Mucosa of descending colon (tissue), 3 donors: ENCODE measurements around the gene MLLT1. TPM values are rescaled to one million over a fixed set of nuclear protein-coding genes. Genes with fewer than 3 reads are reported as not detected.

Experiments
- ATAC-seq: fragments of 200-7000 bp; cut with Tn5 transposase; one replicate; pipeline ENCODE4 v1.9.1; 2020; ENCODE audit warnings: mild to moderate bottlenecking, moderate library complexity
- DNase-seq, 3 donors: peaks; one replicate each; pipeline ENCODE4 v3.0.0-alpha.2; 2020
- H3K36me3 ChIP-seq: fragments of 200-600 bp; one replicate; pipeline ENCODE4 v1.8.0; 2021; ENCODE audit warnings: low read depth, mild to moderate bottlenecking
- H3K4me1 ChIP-seq: fragments of 200-600 bp; one replicate; pipeline ENCODE4 v1.8.0; 2021; ENCODE audit warnings: low read depth, mild to moderate bottlenecking
- H3K4me3 ChIP-seq: fragments of 200-600 bp; one replicate; pipeline ENCODE4 v1.8.0; 2021; ENCODE audit warnings: mild to moderate bottlenecking
- H3K9me3 ChIP-seq: fragments of 200-600 bp; one replicate; pipeline ENCODE4 v1.8.0; 2021; ENCODE audit warnings: mild to moderate bottlenecking
- intact Hi-C, 2 donors: fragments of 100-400 bp; cut with DNase I in 1 of 2; cut with micrococcal nuclease in 1 of 2; formaldehyde crosslinking; loops; one replicate each; pipeline versions ENCODE4 v1.11.0 to v1.11.1; 2022; cut with DNase I, micrococcal nuclease
- total RNA-seq, 3 donors: library from RNA; stranded (reverse); fragmentation: NEBNext Ultra II Directional in 2 of 3; extraction: Animal tissue kit (Norgen Biotek cat#: 25700) in 2 of 3; gene quantifications; one replicate each; pipeline versions ENCODE4 v1.2.1 to v1.2.4, GENCODE V29; 2021 to 2023
- TF ChIP-seq, protein P1 (sequence below): fragments of 200-600 bp; IDR thresholded peaks from one replicate; pipeline ENCODE4 v1.8.0; 2022; ENCODE audit warnings: antibody characterized with exemption, mild to moderate bottlenecking
- donor health status: DM: no; HTN: no; CAD: no; lungs with moderate emphysema.
- donor health status: DM: no; HTN: no; CAD: no.
- donor health status: DM: no; HTN: yes; CAD: no.

MLLT1 gene
- total RNA-seq, 3 donors from 2014 or later: 32.5 to 75.3 (median 33.7) TPM

DNA sequence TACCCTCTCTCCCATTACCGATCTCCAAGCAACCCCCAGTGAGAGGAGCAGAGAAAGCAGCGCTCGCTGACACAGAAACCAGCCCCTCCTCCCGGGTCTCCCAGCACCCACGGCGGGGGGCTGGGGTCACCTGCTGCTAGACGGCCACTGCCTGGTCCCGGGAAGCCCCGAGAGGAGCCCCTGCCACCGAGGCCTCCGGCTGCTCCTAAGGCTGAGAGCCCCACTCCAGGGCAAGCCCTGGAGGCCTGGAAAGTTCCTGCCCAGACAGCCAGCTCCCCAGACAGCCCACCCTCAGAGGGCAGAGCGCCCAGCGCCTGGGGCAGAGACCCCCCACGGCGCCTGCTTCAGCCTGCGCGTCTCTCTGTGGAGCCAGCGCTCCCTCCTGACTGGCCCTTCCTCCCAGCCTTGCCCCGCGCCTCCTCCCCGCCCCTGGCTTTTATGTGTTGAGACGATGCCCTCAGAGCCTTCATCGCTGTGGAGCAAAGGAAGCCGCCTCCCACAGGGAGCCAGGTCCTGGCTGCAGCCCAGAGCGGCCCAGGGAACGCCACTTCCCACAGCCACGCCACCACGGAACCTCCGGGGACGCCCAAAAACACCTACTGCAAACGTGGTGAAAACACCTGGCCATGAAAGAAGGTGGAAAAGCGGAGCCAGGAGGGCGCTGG lies 51.1 kb downstream of the MLLT1 start:
- peaks cover 3% of the 10 kb centered on the region for H3K4me1 ChIP-seq
- H3K36me3 ChIP-seq: no peaks in the 10 kb centered on the region
- H3K9me3 ChIP-seq: no peaks in the 10 kb centered on the region
- DNase-seq (no peak), ATAC-seq (no peak)
- H3K4me3 ChIP-seq: no peak overlapping the region
- TF ChIP-seq, protein P1, sequence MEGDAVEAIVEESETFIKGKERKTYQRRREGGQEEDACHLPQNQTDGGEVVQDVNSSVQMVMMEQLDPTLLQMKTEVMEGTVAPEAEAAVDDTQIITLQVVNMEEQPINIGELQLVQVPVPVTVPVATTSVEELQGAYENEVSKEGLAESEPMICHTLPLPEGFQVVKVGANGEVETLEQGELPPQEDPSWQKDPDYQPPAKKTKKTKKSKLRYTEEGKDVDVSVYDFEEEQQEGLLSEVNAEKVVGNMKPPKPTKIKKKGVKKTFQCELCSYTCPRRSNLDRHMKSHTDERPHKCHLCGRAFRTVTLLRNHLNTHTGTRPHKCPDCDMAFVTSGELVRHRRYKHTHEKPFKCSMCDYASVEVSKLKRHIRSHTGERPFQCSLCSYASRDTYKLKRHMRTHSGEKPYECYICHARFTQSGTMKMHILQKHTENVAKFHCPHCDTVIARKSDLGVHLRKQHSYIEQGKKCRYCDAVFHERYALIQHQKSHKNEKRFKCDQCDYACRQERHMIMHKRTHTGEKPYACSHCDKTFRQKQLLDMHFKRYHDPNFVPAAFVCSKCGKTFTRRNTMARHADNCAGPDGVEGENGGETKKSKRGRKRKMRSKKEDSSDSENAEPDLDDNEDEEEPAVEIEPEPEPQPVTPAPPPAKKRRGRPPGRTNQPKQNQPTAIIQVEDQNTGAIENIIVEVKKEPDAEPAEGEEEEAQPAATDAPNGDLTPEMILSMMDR: no peak
- intact Hi-C loops: no loop called here

DNA sequence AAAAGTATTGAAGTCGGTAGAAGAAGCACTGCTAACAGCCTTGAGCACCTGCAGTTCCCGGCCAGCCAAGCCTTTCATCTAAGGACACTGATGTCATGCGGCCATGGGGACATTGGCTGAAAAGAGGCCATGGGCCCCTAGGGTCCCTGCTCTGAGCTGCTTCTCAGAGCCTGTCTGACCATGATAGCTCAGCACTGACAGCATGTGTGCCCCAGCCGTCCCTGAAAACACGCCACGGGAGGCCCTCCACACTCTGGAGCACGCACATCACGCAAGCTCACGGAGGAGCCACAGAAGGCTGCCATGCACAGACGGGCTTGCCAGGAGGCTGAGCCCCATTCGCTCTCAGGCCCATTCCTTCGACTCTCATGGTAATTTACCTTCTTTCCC lies 51.8 kb downstream of the MLLT1 start:
- intact Hi-C loops: no loop called here
- no peaks in the 10 kb centered on the region for H3K36me3 ChIP-seq
- no peak for ATAC-seq
- H3K4me1 ChIP-seq: no peaks in the 10 kb centered on the region
- no peak for DNase-seq
- H3K9me3 ChIP-seq: no peaks in the 10 kb centered on the region
- TF ChIP-seq, protein P1: no peak
- no peak overlapping the region for H3K4me3 ChIP-seq

DNA sequence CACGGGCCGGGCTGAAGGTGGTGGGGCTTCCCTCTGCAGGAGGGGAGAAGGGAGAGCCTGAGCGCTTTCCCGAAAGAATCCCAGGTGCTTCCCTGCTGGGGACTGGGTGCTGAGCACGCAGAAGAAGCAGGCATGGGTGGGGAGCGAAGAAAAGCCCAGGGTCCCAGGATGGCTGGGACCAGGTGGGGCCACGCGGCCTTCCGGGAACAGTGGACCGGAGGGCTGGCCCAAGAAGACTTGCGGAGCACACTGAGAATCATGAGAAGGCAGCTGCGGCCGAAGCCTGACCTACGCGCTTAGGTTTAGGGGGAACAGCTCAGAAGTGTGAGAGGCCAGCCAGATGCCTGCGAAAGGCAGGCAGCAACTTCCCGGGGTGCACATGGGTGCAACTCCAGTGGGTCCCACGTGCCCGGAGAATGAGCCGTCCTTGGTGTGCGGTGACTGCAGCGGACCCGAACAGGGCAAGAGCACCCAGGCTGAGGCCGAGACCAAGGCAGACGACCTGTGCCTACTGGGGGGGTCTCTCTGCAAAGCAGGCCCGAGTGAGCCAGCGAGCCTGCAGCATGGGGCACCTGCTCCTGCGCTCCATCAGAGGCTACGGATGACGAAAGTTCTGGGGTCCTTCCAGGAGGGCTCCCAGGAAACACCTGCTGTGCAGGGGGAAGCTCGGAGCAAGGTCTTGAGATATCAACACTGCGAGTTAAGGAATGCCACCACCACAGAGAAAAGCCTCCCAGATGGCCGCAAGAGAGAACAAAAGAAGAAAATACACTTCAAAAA lies 52.4 kb downstream of the MLLT1 start:
- intact Hi-C loops: no loop called here
- Histone ChIP-seq H3K4me3 (no peak overlapping the region), H3K36me3 (no peaks in the 10 kb centered on the region), H3K4me1 (no peaks in the 10 kb centered on the region), H3K9me3 (no peaks in the 10 kb centered on the region)
- DNase-seq: no peak
- TF ChIP-seq, protein P1: no peak
- ATAC-seq: no peak

DNA sequence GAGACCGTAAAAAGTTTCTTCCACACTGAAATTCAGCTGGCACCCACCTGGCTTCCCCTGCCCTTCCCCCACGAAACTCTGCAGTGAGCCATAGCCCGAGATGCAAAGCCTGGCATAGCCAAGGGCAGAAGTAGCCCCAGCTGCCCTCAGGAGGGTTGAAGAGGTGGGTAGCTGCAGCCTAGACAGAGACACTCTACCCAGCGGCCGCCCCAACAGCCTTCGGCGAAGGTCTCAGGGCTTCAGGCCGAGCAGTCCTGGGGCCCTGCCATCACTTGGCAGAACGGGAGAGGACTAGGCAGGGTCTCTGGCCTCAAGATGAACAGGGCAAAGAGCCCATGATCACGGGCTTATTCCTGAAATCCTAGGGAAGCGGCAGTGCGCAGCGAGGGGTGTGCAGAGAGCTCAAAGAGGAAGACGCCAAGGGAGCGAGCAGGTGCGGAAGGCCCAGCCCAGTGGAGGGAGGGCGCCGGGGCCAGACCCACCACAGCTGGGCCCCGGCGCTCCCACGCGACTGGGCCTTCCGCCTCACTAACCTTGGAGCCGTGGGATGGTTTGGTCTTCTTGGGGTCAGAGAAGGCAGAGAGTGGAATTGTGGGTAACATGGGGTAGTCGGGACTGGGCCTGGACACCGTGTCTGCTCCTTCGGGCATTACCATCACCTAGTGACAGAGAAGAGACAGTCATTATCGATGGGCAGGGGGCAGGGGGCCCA lies 53.2 kb downstream of the MLLT1 start:
- DNase-seq: no peak
- intact Hi-C loops: no loop called here
- H3K4me3 ChIP-seq: no peak overlapping the region
- no peaks in the 10 kb centered on the region for H3K4me1 ChIP-seq
- ATAC-seq: no peak
- TF ChIP-seq, protein P1: no peak
- H3K36me3 ChIP-seq: no peaks in the 10 kb centered on the region
- no peaks in the 10 kb centered on the region for H3K9me3 ChIP-seq

DNA sequence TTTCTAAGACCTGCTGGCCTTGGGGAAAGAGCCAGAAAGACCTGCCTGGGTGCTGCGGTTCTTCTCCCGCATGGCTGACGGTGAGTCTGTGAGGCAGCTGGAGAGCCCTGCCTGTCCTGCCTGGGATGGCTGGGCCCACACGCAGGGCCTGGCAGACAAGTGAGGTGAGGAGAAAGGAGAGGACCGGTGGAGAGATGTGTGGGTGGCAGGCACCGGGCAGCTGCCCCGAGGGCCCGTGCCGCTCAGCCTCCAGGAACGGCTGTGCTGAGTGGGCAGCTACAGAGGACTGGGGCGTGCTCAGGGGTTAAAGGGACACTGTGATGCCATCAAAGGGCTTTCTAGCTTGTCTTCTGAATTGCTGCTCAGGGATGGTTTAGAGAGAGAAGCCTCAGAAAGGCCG lies 53.8 kb downstream of the MLLT1 start:
- no peaks in the 10 kb centered on the region for H3K4me1 ChIP-seq
- ATAC-seq (no peak), DNase-seq (peak in 1 of 3 donors; percentile 11)
- intact Hi-C loops: no loop called here
- H3K36me3 ChIP-seq: no peaks in the 10 kb centered on the region
- no peaks in the 10 kb centered on the region for H3K9me3 ChIP-seq
- no peak overlapping the region for H3K4me3 ChIP-seq
- TF ChIP-seq, protein P1: no peak
